OCI-M2 (cell line): ENCODE measurements around the gene ZNF213.

Source experiments
- DNase-seq: peaks from one replicate; lab custom pipeline; 2025; ENCODE audit not compliant: unreplicated experiment; lab: John Stamatoyannopoulos, UW

Gene ZNF213

GRCh38 chr16:3145660-3146059 is 10.8 kb downstream of the ZNF213 start:
- no peak for DNase-seq

- no peak for DNase-seq
Observed at GRCh38 chr16:3147046-3147756, 12.4 kb downstream of the ZNF213 start.

GRCh38 chr16:3147757-3148104 is 12.9 kb downstream of the ZNF213 start:
- DNase-seq: no peak

GRCh38 chr16:3148256-3149192 is 13.7 kb downstream of the ZNF213 start:
- no peak for DNase-seq

GRCh38 chr16:3149193-3149530 is 14.3 kb downstream of the ZNF213 start:
- DNase-seq: no peak

- DNase-seq: no peak
Observed at GRCh38 chr16:3149630-3150345, 15.0 kb downstream of the ZNF213 start.

- DNase-seq: peak; percentile 96
Observed at GRCh38 chr16:3150346-3151218, 15.8 kb downstream of the ZNF213 start.

GRCh38 chr16:3152027-3152276 is 17.1 kb downstream of the ZNF213 start:
- no peak for DNase-seq

GRCh38 chr16:3152277-3152990 is 17.6 kb downstream of the ZNF213 start:
- DNase-seq: peak; percentile 88

GRCh38 chr16:3152991-3153368 is 18.2 kb downstream of the ZNF213 start:
- no peak for DNase-seq

GRCh38 chr16:3155181-3155580 is 20.4 kb downstream of the ZNF213 start:
- DNase-seq: no peak

GRCh38 chr16:3155972-3156371 is 21.1 kb downstream of the ZNF213 start:
- DNase-seq: no peak

GRCh38 chr16:3157229-3158025 is 22.6 kb downstream of the ZNF213 start:
- DNase-seq: peak; percentile 69

- no peak for DNase-seq
Observed at GRCh38 chr16:3158026-3158509, 23.2 kb downstream of the ZNF213 start.

GRCh38 chr16:3158510-3159314 is 23.9 kb downstream of the ZNF213 start:
- DNase-seq: peak; percentile 30

- no peak for DNase-seq
Observed at GRCh38 chr16:3161235-3162018, 26.6 kb downstream of the ZNF213 start.

- no peak for DNase-seq
Observed at GRCh38 chr16:3164121-3164991, 29.5 kb downstream of the ZNF213 start.
